Tongue (tissue), 2 donors: Measurements from ENCODE around the gene MFSD8. TPM values are rescaled to one million over a fixed set of nuclear protein-coding genes. Genes with fewer than 3 reads are reported as not detected.
"Not testable (repeated sequence)": the region's sequence is repeated elsewhere in the genome, so short reads cannot be mapped to it uniquely, and the experiment has no call there.

Source experiments
- DNase-seq: peaks from one replicate; pipeline ENCODE4 v3.0.0-alpha.2; 2015
- total RNA-seq: library from RNA; depleted of rRNA; stranded (reverse); fragments of >200 nt; gene quantifications from one replicate; pipeline ENCODE4 v1.2.3, GENCODE V29; 2014

MFSD8 gene
- total RNA-seq = 31.6 TPM

DNA sequence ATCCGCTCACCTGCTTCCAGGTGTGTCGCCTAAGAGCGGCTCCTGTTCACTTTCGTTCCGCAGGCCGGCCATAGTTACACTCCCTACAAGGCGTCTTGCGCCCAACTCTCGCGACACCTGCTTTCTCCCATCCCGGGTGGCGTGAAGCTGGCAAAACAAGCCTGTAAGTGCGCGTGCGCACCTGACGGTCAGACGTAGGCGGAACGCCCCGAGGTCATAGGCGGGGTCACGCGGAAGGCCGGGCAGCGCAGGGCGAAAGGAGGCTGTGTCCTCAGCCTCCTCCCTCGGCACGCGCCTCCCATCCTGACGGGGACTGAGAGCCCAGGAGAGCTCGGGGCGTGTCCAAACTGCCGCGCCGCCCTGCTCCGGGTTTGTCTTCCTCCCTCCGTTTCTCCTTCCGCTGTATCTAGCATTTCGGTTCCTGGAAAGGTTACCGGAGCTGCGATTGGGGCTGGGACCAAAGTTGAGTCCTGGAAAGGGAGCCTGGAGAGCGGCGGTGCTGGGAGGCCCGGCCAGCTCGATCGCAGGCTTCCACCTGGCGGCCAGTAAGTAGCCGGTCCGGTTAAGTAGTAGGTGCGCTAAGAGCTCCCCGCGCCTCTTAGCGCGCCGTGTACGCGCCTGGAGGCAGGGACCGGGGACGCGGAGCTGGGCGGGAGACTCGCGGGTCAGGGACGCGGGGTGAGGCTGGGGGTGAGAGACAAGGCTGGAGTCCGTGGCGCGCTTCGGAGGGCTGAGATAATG is at the start of gene MFSD8, which contains the start of gene ABHD18:
Gene MFSD8 (minus strand): TSS at position 112 of the 741 bp plus-strand sequence. CDS start 40 bp downstream, at position 72.
Gene ABHD18 (plus strand): TSS at position 345 of the 741 bp plus-strand sequence. CDS start 17,550 bp downstream, outside the sequence.
- DNase-seq = peak; percentile 99

- no peak for DNase-seq
Measured at GRCh38 chr4:128009428-128009827, 44.5 kb upstream of the MFSD8 start.

DNA sequence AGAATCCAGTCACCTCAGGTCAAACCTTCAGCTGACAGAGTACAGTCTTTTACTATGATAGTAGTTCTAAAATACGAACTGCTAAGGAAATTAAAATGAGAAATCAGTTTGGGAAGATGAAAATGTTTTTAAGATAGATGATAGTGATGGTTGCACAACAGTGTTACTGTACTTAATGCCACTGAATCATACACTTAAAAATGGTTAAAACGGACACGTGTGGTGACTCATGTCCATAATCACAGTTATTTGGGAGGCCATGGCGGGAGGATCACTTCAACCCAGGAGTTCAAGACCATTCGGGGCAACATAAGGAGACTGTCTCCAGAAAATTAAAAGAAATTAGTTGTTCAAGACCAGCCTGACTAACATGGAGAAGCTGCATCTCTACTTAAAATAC is 41.6 kb upstream of the MFSD8 start:
- DNase-seq = no peak

- peak; percentile 7 for DNase-seq
Measured at GRCh38 chr4:127997534-127998388, 32.8 kb upstream of the MFSD8 start.

- not testable (repeated sequence) for DNase-seq
Measured at GRCh38 chr4:127996521-127996920, 31.5 kb upstream of the MFSD8 start.

GRCh38 chr4:127995776-127996175 is 30.8 kb upstream of the MFSD8 start:
- DNase-seq = no peak

- no peak for DNase-seq
Measured at GRCh38 chr4:127993151-127993550, 28.2 kb upstream of the MFSD8 start.

DNA sequence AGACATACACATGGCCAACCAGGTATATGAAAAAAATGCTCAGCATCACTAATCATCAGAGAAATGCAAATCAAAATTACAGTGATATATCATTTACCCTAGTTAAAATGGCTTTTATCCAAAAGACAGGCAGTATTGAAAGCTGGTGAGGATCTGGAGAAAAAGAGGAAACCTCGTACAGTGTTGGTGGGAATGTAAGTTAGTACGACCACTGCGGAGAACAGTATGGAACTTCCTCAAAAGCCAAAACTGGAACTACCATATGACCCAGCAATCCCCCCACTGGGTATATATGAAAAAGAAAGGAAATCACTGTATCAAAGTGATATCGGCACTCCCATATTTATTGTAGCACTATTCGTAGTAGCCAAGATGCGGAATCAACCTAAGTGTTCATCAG is 23.7 kb upstream of the MFSD8 start:
- DNase-seq = no peak

- DNase-seq = no peak
Measured at GRCh38 chr4:127985989-127986388, 21.0 kb upstream of the MFSD8 start.

DNA sequence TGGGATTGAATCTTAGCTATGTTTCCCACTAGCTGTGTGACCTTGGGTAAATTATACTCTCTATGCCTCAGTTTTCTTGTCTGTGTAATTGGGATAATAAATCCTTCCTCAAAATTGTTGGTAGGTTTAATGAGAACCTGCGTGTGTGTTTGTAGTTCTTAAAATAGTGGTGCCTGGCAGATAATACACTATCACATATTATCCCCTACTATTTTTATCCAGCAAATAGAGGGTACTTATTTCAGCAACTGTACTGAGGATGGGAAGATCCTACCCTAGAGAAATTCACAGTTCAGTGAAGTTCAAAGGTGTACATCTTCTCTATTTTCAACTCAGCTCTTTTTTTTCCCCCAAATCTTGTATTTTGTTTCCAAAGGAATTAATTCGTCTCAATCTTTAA is 17.5 kb upstream of the MFSD8 start:
- no peak for DNase-seq

DNA sequence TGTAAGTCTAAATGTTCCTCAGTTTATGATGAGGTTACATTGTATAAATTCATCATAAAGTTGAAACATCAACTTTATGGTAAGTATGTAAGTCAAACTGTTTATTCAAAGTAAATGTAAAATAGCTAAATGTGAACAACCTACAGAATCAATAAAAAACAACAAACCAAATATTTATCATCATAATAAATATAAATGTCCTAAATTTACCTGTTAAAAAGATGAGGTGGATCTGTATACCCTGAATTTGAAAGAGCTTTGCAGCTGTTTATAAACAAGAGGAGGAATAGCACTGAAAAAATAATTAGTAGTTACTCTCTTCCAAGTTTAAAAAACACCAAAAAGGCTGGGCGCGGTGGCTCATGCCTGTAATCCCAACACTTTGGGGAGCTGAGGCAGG is 14.0 kb upstream of the MFSD8 start:
- DNase-seq = no peak

DNA sequence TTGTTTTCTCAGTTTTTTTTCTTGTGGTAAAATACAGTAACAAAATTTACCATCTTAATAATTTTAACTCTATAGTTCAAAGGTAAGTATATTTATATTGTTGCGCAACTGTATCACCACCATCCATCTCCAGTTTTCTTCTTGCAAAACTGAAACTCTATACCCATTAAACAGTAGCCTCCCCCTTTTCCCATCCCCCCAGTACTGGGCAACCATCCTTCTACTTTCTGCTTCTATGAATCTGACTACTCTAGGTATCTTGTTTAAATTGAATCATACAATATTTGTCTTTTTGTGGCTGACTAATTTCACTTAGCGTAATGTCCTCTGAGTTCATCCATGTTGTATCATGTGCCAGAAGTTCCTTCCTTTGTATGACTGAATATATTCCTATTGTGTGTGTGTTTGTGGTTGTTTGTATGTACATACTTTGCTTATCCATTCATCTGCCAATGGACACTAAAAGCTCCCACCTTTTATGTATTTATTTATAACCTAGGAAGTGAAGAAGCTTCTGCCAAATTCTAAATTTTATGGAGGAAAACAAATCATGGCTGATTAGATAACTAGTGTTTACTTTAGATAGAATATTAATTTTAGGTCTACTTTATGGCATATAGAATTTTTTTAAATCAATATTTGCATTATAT is 10.3 kb upstream of the MFSD8 start:
- DNase-seq = no peak

- not testable (repeated sequence) for DNase-seq
Measured at GRCh38 chr4:127970925-127971324, 6.0 kb upstream of the MFSD8 start.

DNA sequence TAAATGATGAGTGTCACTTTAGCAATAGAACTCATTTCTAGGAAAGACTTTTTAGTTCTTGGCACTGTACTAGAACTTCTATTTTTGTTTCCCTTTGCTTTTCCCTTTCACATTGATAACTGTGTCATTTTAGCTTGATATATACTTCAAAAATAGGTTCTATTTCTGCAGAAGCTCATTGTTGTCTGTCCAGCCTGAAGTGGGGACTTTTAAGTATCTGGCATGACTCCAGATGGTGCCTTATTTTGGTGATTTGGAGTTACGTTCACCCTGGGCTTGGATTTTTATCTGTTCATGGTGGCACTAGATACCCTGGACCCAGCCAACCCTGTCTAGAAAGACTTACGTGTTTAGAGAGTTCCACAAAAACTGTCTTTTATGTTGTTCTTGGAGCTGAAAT is 3.6 kb upstream of the MFSD8 start:
- DNase-seq = no peak

DNA sequence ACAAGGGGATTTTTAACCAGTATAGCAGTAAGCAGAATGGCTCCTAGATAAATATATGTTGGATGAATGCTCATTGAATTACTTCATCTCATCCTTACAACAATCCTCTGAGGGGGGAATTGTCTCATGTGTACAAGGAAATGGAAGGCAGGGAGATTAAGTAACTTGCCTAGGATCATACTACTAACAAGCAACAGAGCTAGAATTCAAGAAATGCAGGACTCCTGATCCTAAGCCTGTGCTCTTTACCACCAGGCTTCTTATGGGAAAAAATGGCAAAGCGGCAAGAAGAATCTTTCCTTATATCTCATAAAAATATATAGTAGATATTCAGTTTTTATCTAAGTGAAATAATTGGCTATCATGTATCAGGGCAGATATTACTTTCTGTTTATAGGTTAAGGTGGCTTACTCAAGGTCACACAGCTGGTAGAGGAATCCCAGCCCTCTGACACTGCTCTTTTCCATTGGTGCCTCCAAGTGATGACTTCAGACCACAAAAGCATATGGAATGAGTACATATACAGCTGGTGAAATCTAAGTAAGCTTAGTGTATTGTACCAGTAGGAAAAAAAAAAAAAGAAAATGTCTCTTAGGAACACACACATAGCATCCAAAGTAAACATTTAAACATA is 2.3 kb upstream of the MFSD8 start:
- DNase-seq = no peak

DNA sequence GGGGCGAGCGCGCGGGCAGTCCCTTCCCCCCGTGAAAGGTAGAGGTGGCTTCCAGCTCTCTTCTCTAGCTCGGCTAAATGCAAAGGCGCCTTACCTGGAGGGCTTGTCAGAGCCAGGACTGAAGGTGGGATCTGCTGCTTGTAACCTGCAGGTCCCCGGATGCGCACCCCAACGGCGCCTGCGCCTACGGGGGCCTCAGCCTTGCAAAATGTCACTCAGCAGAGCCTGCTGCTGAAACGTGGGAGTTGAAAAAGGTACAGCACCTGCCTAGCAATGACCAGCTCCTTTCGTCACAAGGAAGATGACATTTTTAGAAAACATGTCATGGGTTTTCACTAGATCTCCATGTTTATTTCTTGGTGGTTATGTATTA is 816 bp upstream of the MFSD8 start:
- peak; percentile 57 for DNase-seq

DNA sequence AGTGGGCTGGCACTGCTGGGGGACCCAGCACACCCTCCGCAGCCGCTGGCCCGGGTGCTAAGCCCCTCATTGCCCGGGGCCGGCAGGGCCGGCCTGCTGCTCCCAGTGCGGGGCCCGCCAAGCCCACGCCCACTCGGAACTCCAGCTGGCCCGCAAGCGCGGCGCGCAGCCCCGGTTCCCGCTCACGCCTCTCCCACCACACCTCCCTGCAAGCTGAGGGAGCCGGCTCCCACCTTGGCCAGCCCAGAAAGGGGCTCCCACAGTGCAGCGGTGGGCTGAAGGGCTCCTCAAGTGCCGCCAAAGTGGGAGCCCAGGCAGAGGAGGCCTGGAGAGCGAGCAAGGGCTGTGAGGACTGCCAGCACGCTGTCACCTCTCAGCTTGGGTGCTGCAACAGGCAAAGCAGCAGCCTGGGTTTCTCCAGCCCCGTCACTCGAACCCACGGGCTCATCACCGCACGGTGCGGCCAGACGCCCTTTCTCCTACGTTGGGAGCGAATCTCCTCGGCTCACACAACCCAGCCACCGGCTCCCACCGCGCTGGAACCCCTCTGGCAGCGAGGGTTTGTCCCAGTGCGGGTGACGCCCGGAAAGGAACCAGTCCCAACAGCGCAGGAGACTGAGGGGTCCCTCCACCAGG is 429 bp downstream of the MFSD8 start:
- DNase-seq = not testable (repeated sequence)

DNA sequence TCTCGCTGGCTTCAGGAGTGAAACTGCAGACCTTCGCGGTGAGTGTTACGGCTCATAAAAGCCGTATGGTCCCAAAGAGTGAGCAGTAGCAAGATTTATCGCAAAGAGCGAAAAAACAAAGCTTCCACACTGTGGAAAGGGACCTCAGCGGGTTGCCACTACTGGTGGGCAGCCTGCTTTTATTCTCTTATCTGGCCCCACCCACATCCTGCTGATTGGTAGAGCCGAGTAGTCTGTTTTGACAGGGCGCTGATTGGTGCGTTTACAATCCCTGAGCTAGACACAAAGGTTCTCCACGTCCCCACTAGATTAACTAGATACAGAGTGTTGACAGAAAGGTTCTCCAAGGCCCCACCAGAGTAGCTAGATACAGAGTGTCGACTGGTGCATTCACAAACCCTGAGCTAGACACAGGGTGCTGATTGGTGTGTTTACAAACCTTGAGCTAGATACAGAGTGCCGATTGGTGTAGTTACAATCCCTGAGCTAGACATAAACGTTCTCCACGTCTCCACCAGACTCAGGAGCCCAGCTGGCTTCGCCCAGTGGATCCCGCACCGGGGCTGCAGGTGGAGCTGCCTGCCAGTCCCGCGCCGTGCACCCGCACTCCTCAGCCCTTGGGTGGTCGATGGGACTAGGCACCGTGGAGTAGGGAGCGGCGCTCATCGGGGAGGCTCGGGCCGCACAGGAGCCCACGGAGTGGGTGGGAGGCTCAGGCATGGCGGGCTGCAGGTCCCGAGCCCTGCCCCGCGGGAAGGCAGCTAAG is 1.2 kb downstream of the MFSD8 start:
- DNase-seq = not testable (repeated sequence)

DNA sequence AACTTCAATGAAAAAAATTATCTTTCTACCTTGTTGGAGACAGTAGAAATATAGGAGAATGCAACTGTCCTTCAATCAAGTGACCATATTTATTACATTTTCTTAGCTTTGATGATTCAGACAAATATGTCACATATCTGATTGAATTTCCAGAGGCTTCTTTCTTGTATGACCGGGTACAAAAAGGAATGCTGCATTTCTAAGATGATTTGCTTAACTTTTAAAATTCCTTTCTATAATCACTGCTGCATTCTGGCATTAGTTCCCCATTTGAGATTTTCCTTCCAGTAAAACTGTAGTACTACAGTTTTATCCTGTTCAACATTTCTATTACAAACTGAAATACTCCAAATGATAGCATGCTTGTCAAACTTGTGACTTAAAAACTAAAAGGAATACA is 5.2 kb downstream of the MFSD8 start:
- DNase-seq = no peak

DNA sequence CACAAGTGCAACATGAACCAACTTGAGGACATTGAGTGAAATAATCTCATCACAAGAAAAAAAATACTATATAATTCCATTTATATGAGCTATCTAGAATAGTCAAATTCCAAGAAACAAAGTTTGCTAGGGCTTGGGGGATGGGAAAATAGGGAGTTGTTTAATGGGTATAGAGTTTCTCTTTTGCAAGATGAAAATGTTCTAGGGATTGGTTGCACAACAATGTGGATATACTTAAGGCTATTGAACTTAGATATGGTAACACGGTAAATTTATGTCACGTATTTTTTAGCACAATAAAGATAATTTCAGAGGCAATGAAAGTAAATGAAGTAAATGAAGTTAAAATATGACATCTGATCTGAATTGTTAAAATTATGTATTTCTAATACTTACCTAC is 7.9 kb downstream of the MFSD8 start:
- DNase-seq = no peak

DNA sequence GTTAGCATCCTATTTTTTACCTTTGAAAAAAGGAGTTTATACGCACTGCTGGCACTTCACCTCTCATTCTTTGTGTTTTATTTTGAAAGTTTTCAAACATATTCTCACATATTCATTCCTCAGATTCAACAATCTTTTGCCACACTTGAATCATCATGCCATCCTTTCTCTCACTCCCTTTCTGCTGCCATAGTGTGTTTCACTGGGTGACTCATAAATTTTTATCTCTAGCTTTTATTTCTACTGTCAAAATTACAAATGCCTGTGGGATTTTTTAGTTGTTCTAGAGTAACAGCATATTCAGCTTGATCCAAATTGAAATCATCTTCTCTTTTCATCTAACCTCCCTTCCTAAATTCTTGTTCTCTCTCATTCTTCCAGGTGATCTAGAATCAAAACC is 28.0 kb downstream of the MFSD8 start:
- DNase-seq = no peak
